ENCODE results near the gene REELD1. TPM values are rescaled to one million over a fixed set of nuclear protein-coding genes. Genes with fewer than 3 reads are reported as not detected.

REELD1 gene
- total RNA-seq, 2 experiments from 2014 or later = 0.09 to 0.16 TPM

GRCh38 chr4:146271466-146271865 is 57.1 kb downstream of the REELD1 start:
- no peak for ATAC-seq
- no peaks in the 10 kb centered on the region for H3K27me3 Mint-ChIP-seq
- peaks cover 3% of the 10 kb centered on the region for H3K4me1 Mint-ChIP-seq
- H3K9me3 Mint-ChIP-seq (ENCODE audit: low read depth) = no peaks in the 10 kb centered on the region
- DNase-seq = no peak
- peaks cover 3% of the 10 kb centered on the region for H3K36me3 Mint-ChIP-seq (ENCODE audit: low read depth)
- ChIA-PET CTCF (no interaction called here), POLR2A (no interaction called here)
- intact Hi-C loops (cut with DNase I, micrococcal nuclease) = no loop called here
- H3K27ac Mint-ChIP-seq = no peak overlapping the region
- H3K4me3 Mint-ChIP-seq = no peak overlapping the region

DNA sequence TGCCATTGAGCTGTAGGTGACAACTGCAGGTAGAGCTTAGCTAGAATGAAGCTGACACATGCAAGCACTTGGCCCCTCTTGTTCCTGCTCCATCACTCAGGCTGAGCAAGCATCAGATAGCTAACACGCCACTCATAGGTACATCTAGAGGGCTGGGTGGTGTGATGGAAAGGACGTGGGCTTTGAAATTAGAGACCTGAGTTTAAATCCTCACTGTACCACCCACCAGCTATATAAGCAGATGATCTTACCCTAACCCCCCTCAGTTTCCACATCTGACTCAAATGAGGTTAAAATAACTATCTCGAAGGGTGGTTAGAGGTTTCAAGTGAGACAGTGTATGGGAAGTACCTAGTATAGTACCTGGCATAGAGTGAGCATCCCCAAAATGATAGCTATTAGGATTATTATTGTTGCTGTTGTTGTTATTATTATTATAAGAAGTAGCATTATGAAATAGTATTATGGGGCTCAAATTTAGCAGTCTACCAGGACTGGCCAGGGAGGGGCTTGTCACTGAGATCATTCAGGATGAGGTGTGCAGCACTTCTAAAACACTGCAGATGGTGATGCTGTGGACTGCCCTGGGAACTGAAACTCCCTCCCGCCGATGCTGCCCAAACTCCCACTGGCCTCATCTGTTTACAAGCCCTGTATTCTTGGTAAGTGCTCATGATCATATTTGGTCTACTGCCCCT is 59.0 kb downstream of the REELD1 start:
- intact Hi-C loops (cut with DNase I, micrococcal nuclease) = no loop called here
- peaks cover 3% of the 10 kb centered on the region for H3K36me3 Mint-ChIP-seq (ENCODE audit: low read depth)
- DNase-seq (peak; percentile 5), ATAC-seq (peak; percentile 72)
- H3K27ac Mint-ChIP-seq = no peak overlapping the region
- H3K4me1 Mint-ChIP-seq = peaks cover 3% of the 10 kb centered on the region
- no peaks in the 10 kb centered on the region for H3K9me3 Mint-ChIP-seq (ENCODE audit: low read depth)
- H3K27me3 Mint-ChIP-seq = no peaks in the 10 kb centered on the region
- H3K4me3 Mint-ChIP-seq = no peak overlapping the region
- ChIA-PET CTCF (no interaction called here), POLR2A (no interaction called here)

- Mint-ChIP-seq H3K27ac (no peak overlapping the region), H3K4me3 (no peak overlapping the region), H3K4me1 (peaks cover 3% of the 10 kb centered on the region), H3K27me3 (no peaks in the 10 kb centered on the region), H3K9me3 (ENCODE audit: low read depth) (no peaks in the 10 kb centered on the region), H3K36me3 (ENCODE audit: low read depth) (no peaks in the 10 kb centered on the region)
- DNase-seq (no peak), ATAC-seq (peak; percentile 42)
- CTCF ChIA-PET = interaction anchor here (0.7 to 1.4 kb wide), 4 partner anchors 14 to 624 kb away, joined by 3 to 7 read pairs (median 4); no protein-coding TSS in a partner anchor
- POLR2A ChIA-PET = interaction anchor here (0.7 kb wide), 1 partner anchor 15 kb away, joined by 4 read pairs; no protein-coding TSS in a partner anchor
- intact Hi-C loops (cut with DNase I, micrococcal nuclease) = no loop called here
Measured at GRCh38 chr4:146274774-146275173, 60.4 kb downstream of the REELD1 start.

GRCh38 chr4:146275370-146275769 is 61.0 kb downstream of the REELD1 start:
- ATAC-seq (no peak), DNase-seq (no peak)
- H3K27ac Mint-ChIP-seq = no peak overlapping the region
- H3K9me3 Mint-ChIP-seq (ENCODE audit: low read depth) = no peaks in the 10 kb centered on the region
- POLR2A ChIA-PET = interaction anchor here (0.7 kb wide), 1 partner anchor 15 kb away, joined by 4 read pairs; no protein-coding TSS in a partner anchor
- H3K36me3 Mint-ChIP-seq (ENCODE audit: low read depth) = no peaks in the 10 kb centered on the region
- peaks cover 3% of the 10 kb centered on the region for H3K4me1 Mint-ChIP-seq
- intact Hi-C loops (cut with DNase I, micrococcal nuclease) = no loop called here
- no peak overlapping the region for H3K4me3 Mint-ChIP-seq
- CTCF ChIA-PET = interaction anchor here (0.7 to 1.4 kb wide), 2 partner anchors 16 to 623 kb away, joined by 5 to 7 read pairs; no protein-coding TSS in a partner anchor
- no peaks in the 10 kb centered on the region for H3K27me3 Mint-ChIP-seq

DNA sequence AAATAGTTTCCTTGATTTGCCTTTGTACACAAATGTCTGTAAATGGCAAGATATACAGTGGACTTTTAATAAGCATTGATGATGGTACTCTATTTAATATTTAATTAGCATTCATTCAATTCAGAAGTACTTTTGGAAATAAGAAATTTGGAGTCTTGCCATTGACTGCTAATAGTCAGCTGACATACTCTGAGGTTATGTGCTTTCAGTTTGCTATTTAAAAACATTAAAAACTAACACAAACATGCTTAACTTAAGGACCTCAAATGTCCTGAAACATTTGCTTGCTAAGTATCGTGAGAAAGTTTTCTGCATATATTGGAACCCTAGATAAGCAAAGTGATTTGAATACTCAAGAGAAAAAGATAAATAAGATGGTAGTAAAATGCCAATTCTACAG is 64.6 kb downstream of the REELD1 start:
- no peaks in the 10 kb centered on the region for H3K27me3 Mint-ChIP-seq
- H3K4me3 Mint-ChIP-seq = no peak overlapping the region
- no peak overlapping the region for H3K27ac Mint-ChIP-seq
- POLR2A ChIA-PET = no interaction called here
- no peaks in the 10 kb centered on the region for H3K36me3 Mint-ChIP-seq (ENCODE audit: low read depth)
- no peaks in the 10 kb centered on the region for H3K9me3 Mint-ChIP-seq (ENCODE audit: low read depth)
- intact Hi-C loops (cut with DNase I, micrococcal nuclease) = no loop called here
- H3K4me1 Mint-ChIP-seq = no peaks in the 10 kb centered on the region
- DNase-seq (no peak), ATAC-seq (no peak)
- CTCF ChIA-PET = no interaction called here

Other genes with a start within 250 kb of the REELD1 start
- 10 to 100 TPM; 64.9 to 66.9 TPM for gene LSM6, start 38.8 kb upstream of the REELD1 start, total RNA-seq